Activated CD4-positive, alpha-beta T cell treated with anti-CD3 and anti-CD28 coated beads for 36 hours (primary cell): ENCODE data around the gene AQP1. TPM values are rescaled to one million over a fixed set of nuclear protein-coding genes. Genes with fewer than 3 reads are reported as not detected.
A peak's percentile ranks its signal among the peaks of the same experiment; 100 is the strongest.

Experiments used
- ATAC-seq: fragments of 200-7000 bp; cut with Tn5 transposase; one replicate; pipeline ENCODE4 v1.10.0; 2021; ENCODE audit warnings: mild to moderate bottlenecking, moderate library complexity
- CTCF ChIA-PET: fragments of 350-600 bp; sonication (Branson Sonifier 250); formaldehyde crosslinking; loops from one replicate; lab custom pipeline; 2021; ENCODE audit warnings: antibody characterized with exemption; lab: Charles Lee
- POLR2A ChIA-PET: fragments of 350-600 bp; sonication (Branson Sonifier 250); formaldehyde crosslinking; loops from one replicate; lab custom pipeline; 2021; ENCODE audit warnings: antibody characterized with exemption, inconsistent platforms; lab: Charles Lee
- DNase-seq: peaks from one replicate; pipeline ENCODE4 v3.0.0-alpha.2; 2020
- H3K27ac Mint-ChIP-seq: one replicate; pipeline ENCODE4 v1.8.0; 2021; ENCODE audit warnings: mixed read lengths
- H3K27me3 Mint-ChIP-seq: one replicate; pipeline ENCODE4 v1.8.0; 2021; ENCODE audit warnings: mixed read lengths
- H3K36me3 Mint-ChIP-seq: one replicate; pipeline ENCODE4 v1.8.0; 2021; ENCODE audit warnings: low read depth, mixed read lengths
- H3K4me1 Mint-ChIP-seq: one replicate; pipeline ENCODE4 v1.8.0; 2021; ENCODE audit warnings: mixed read lengths
- H3K4me3 Mint-ChIP-seq: one replicate; pipeline ENCODE4 v1.8.0; 2021; ENCODE audit warnings: mild to moderate bottlenecking, moderate library complexity, mixed read lengths
- H3K9me3 Mint-ChIP-seq: one replicate; pipeline ENCODE4 v1.8.0; 2021; ENCODE audit warnings: low read depth, mixed read lengths
- intact Hi-C, 2 experiments: fragments of 100-400 bp; cut with DNase I in 1 of 2; cut with micrococcal nuclease in 1 of 2; formaldehyde crosslinking; loops; one replicate each; pipeline versions ENCODE4 v1.14.2 to v1.15.1; 2022 to 2024; cut with DNase I, micrococcal nuclease
- total RNA-seq, 2 experiments: library from RNA; stranded (reverse); gene quantifications; one replicate each; pipeline ENCODE4 v1.2.3, GENCODE V29; 2021

Gene AQP1
- total RNA-seq, 2 experiments from 2014 or later, result 0.16 to 0.25 TPM

GRCh38 chr7:30916767-30917166 lies 5.1 kb downstream of the AQP1 start:
- Mint-ChIP-seq H3K27ac (no peak overlapping the region), H3K4me3 (no peak overlapping the region), H3K9me3 (no peaks in the 10 kb centered on the region), H3K4me1 (no peaks in the 10 kb centered on the region), H3K36me3 (no peaks in the 10 kb centered on the region), H3K27me3 (no peaks in the 10 kb centered on the region)
- DNase-seq, result no peak
- CTCF ChIA-PET, result no interaction called here
- intact Hi-C loops, result no loop called here
- no peak for ATAC-seq
- POLR2A ChIA-PET, result no interaction called here

- CTCF ChIA-PET, result no interaction called here
- ATAC-seq, result no peak
- H3K4me1 Mint-ChIP-seq, result no peaks in the 10 kb centered on the region
- intact Hi-C loops, result no loop called here
- no peaks in the 10 kb centered on the region for H3K9me3 Mint-ChIP-seq
- no peak for DNase-seq
- H3K4me3 Mint-ChIP-seq, result no peak overlapping the region
- POLR2A ChIA-PET, result no interaction called here
- no peaks in the 10 kb centered on the region for H3K27me3 Mint-ChIP-seq
- no peak overlapping the region for H3K27ac Mint-ChIP-seq
- no peaks in the 10 kb centered on the region for H3K36me3 Mint-ChIP-seq
These were observed 5.7 kb downstream of the AQP1 start for GRCh38 chr7:30917216-30917893.

GRCh38 chr7:30918676-30919075 lies 7.0 kb downstream of the AQP1 start:
- ChIA-PET CTCF (interaction anchor here (0.9 kb wide), 1 partner anchor 20 kb away, joined by 3 read pairs; no protein-coding TSS in a partner anchor), POLR2A (no interaction called here)
- ATAC-seq, result no peak
- Mint-ChIP-seq H3K27me3 (no peaks in the 10 kb centered on the region), H3K36me3 (no peaks in the 10 kb centered on the region), H3K4me1 (no peaks in the 10 kb centered on the region), H3K4me3 (no peak overlapping the region), H3K27ac (no peak overlapping the region), H3K9me3 (no peaks in the 10 kb centered on the region)
- DNase-seq, result no peak
- intact Hi-C loops, result no loop called here

GRCh38 chr7:30920021-30920583 lies 8.4 kb downstream of the AQP1 start:
- Mint-ChIP-seq H3K4me1 (no peaks in the 10 kb centered on the region), H3K27me3 (no peaks in the 10 kb centered on the region), H3K4me3 (no peak overlapping the region), H3K9me3 (no peaks in the 10 kb centered on the region), H3K27ac (no peak overlapping the region), H3K36me3 (no peaks in the 10 kb centered on the region)
- ATAC-seq (no peak), DNase-seq (no peak)
- ChIA-PET CTCF (interaction anchor here (0.8 kb wide), 1 partner anchor 19 kb away, joined by 3 read pairs; no protein-coding TSS in a partner anchor), POLR2A (no interaction called here)
- intact Hi-C loops, result no loop called here

- ChIA-PET POLR2A (no interaction called here), CTCF (interaction anchor here (0.8 kb wide), 1 partner anchor 18 kb away, joined by 3 read pairs; no protein-coding TSS in a partner anchor)
- ATAC-seq (no peak), DNase-seq (no peak)
- Mint-ChIP-seq H3K4me1 (no peaks in the 10 kb centered on the region), H3K36me3 (no peaks in the 10 kb centered on the region), H3K4me3 (no peak overlapping the region), H3K27me3 (no peaks in the 10 kb centered on the region), H3K9me3 (no peaks in the 10 kb centered on the region), H3K27ac (no peak overlapping the region)
- intact Hi-C loops, result no loop called here
These were observed 9.2 kb downstream of the AQP1 start for GRCh38 chr7:30920584-30921539.

- no peak overlapping the region for H3K4me3 Mint-ChIP-seq
- intact Hi-C loops, result no loop called here
- no peaks in the 10 kb centered on the region for H3K9me3 Mint-ChIP-seq
- no peak overlapping the region for H3K27ac Mint-ChIP-seq
- CTCF ChIA-PET, result interaction anchor here (0.5 to 0.6 kb wide), 2 partner anchors 201 to 1959 kb away, joined by 3 read pairs; no protein-coding TSS in a partner anchor
- H3K36me3 Mint-ChIP-seq, result no peaks in the 10 kb centered on the region
- DNase-seq (peak; percentile 2), ATAC-seq (no peak)
- H3K4me1 Mint-ChIP-seq, result no peaks in the 10 kb centered on the region
- POLR2A ChIA-PET, result no interaction called here
- no peaks in the 10 kb centered on the region for H3K27me3 Mint-ChIP-seq
These were observed 10.1 kb downstream of the AQP1 start for GRCh38 chr7:30921540-30922401.

GRCh38 chr7:30922596-30922995 lies 10.9 kb downstream of the AQP1 start:
- ChIA-PET CTCF (interaction anchor here (0.5 kb wide), 2 partner anchors 200 to 617 kb away, joined by 3 read pairs; no protein-coding TSS in a partner anchor), POLR2A (no interaction called here)
- Mint-ChIP-seq H3K36me3 (no peaks in the 10 kb centered on the region), H3K27me3 (no peaks in the 10 kb centered on the region), H3K27ac (no peak overlapping the region), H3K4me1 (no peaks in the 10 kb centered on the region), H3K4me3 (no peak overlapping the region), H3K9me3 (peaks cover 2% of the 10 kb centered on the region)
- ATAC-seq (no peak), DNase-seq (peak; percentile 1)
- intact Hi-C loops, result no loop called here

- CTCF ChIA-PET, result interaction anchor here (0.5 kb wide), 2 partner anchors 58 to 617 kb away, joined by 3 read pairs; no protein-coding TSS in a partner anchor
- Mint-ChIP-seq H3K4me3 (no peak overlapping the region), H3K36me3 (no peaks in the 10 kb centered on the region), H3K27me3 (no peaks in the 10 kb centered on the region), H3K27ac (no peak overlapping the region), H3K9me3 (peaks cover 5% of the 10 kb centered on the region), H3K4me1 (no peaks in the 10 kb centered on the region)
- intact Hi-C loops, result no loop called here
- DNase-seq (peak; percentile 4), ATAC-seq (no peak)
- POLR2A ChIA-PET, result no interaction called here
These were observed 11.5 kb downstream of the AQP1 start for GRCh38 chr7:30923009-30923773.

- CTCF ChIA-PET, result interaction anchor here (0.5 to 0.9 kb wide), 4 partner anchors 13 to 71 kb away, joined by 3 read pairs; no protein-coding TSS in a partner anchor
- Mint-ChIP-seq H3K4me3 (no peak overlapping the region), H3K27me3 (no peaks in the 10 kb centered on the region), H3K9me3 (peaks cover 5% of the 10 kb centered on the region), H3K4me1 (no peaks in the 10 kb centered on the region), H3K36me3 (no peaks in the 10 kb centered on the region), H3K27ac (no peak overlapping the region)
- POLR2A ChIA-PET, result no interaction called here
- ATAC-seq (no peak), DNase-seq (peak; percentile 2)
- intact Hi-C loops, result no loop called here
These were observed 12.2 kb downstream of the AQP1 start for GRCh38 chr7:30923774-30924413.

GRCh38 chr7:30924624-30925023 lies 13.0 kb downstream of the AQP1 start:
- Mint-ChIP-seq H3K27me3 (no peaks in the 10 kb centered on the region), H3K4me3 (no peak overlapping the region), H3K36me3 (no peaks in the 10 kb centered on the region), H3K27ac (no peak overlapping the region), H3K9me3 (peaks cover 5% of the 10 kb centered on the region), H3K4me1 (no peaks in the 10 kb centered on the region)
- ATAC-seq, result no peak
- ChIA-PET POLR2A (no interaction called here), CTCF (interaction anchor here (0.6 to 0.9 kb wide), 4 partner anchors 12 to 71 kb away, joined by 3 read pairs; no protein-coding TSS in a partner anchor)
- DNase-seq, result peak; percentile 1
- intact Hi-C loops, result no loop called here
